OCI-LY1 (cell line): ENCODE data around the gene FLRT3.

Experiments used
- H2AFZ ChIP-seq: fragments of 200-600 bp; sonication (generic), shearing (Covaris generic); 2 replicates; pipeline ENCODE4 v1.6.0; 2014; ENCODE audit warnings: antibody characterized with exemption, mild to moderate bottlenecking, low read length
- H3F3A ChIP-seq: fragments of 200-600 bp; sonication (generic), shearing (Covaris generic); 2 replicates; pipeline ENCODE4 v1.6.0; 2014; ENCODE audit warnings: mild to moderate bottlenecking, antibody characterized with exemption, low read length, moderate library complexity; ENCODE audit not compliant: insufficient read depth
- H3K27ac ChIP-seq: fragments of 200-600 bp; sonication (generic); 2 replicates; pipeline ENCODE4 v1.5.1; 2014; ENCODE audit warnings: low read length, mixed run types, mild to moderate bottlenecking, low read depth; ENCODE audit not compliant: poor library complexity, severe bottlenecking
- H3K27me3 ChIP-seq: fragments of 200-600 bp; sonication (generic); 2 replicates; pipeline ENCODE4 v1.6.0; 2014; ENCODE audit warnings: antibody characterized with exemption, mild to moderate bottlenecking, low read length, moderate library complexity; ENCODE audit not compliant: insufficient read depth
- H3K36me3 ChIP-seq: fragments of 200-600 bp; sonication (generic); 2 replicates; pipeline ENCODE4 v1.6.1; 2014; ENCODE audit warnings: mild to moderate bottlenecking, antibody characterized with exemption, low read length, moderate library complexity, mixed read lengths; ENCODE audit not compliant: insufficient read depth
- H3K4me1 ChIP-seq: fragments of 200-600 bp; sonication (generic); 2 replicates; pipeline ENCODE4 v1.5.1; 2014; ENCODE audit warnings: mild to moderate bottlenecking, low read length, moderate library complexity; ENCODE audit not compliant: insufficient read depth, severe bottlenecking
- H3K4me2 ChIP-seq: fragments of 200-600 bp; sonication (generic), shearing (Covaris generic); 2 replicates; pipeline ENCODE4 v1.6.1; 2014; ENCODE audit warnings: low read length
- H3K4me3 ChIP-seq: fragments of 200-600 bp; sonication (generic); 2 replicates; pipeline ENCODE4 v1.5.1; 2014; ENCODE audit warnings: low read length, low read depth, mild to moderate bottlenecking, mixed read lengths; ENCODE audit not compliant: poor library complexity, severe bottlenecking
- H3K79me2 ChIP-seq: fragments of 200-600 bp; shearing (Covaris generic); 2 replicates; pipeline ENCODE4 v1.6.1; 2016; ENCODE audit warnings: mixed run types, low read length, mixed read lengths; ENCODE audit not compliant: insufficient read depth
- H3K9ac ChIP-seq: fragments of 200-600 bp; sonication (generic), shearing (Covaris generic); 2 replicates; pipeline ENCODE4 v1.6.1; 2014; ENCODE audit warnings: mild to moderate bottlenecking, low read length, mixed read lengths
- H3K9me2 ChIP-seq: fragments of 200-600 bp; sonication (generic), shearing (Covaris generic); 2 replicates; pipeline ENCODE4 v1.6.1; 2014; ENCODE audit warnings: low read depth, mild to moderate bottlenecking, low read length, mixed read lengths
- H3K9me3 ChIP-seq: fragments of 200-600 bp; shearing (Covaris generic); 2 replicates; pipeline ENCODE4 v1.6.1; 2014; ENCODE audit warnings: low read length, mixed read lengths
- H4K20me1 ChIP-seq: fragments of 200-600 bp; sonication (generic), shearing (Covaris generic); 2 replicates; pipeline ENCODE4 v1.6.0; 2016; ENCODE audit warnings: mild to moderate bottlenecking, low read length; ENCODE audit not compliant: insufficient read depth
- EZH2 ChIP-seq: fragments of 200-600 bp; sonication (generic), shearing (Covaris generic); IDR thresholded peaks from 2 replicates; pipeline ENCODE4 v1.8.0; 2017; ENCODE audit warnings: borderline replicate concordance, mixed run types, mild to moderate bottlenecking, antibody characterized with exemption, low read length, moderate library complexity, mixed read lengths
- TF ChIP-seq, protein P1 (sequence below): fragments of 200-600 bp; sonication (generic), shearing (Covaris generic); IDR thresholded peaks from 2 replicates; pipeline ENCODE4 v1.5.1; 2017; ENCODE audit warnings: mild to moderate bottlenecking, antibody characterized with exemption, low read length, moderate library complexity, mixed read lengths

Gene FLRT3

DNA sequence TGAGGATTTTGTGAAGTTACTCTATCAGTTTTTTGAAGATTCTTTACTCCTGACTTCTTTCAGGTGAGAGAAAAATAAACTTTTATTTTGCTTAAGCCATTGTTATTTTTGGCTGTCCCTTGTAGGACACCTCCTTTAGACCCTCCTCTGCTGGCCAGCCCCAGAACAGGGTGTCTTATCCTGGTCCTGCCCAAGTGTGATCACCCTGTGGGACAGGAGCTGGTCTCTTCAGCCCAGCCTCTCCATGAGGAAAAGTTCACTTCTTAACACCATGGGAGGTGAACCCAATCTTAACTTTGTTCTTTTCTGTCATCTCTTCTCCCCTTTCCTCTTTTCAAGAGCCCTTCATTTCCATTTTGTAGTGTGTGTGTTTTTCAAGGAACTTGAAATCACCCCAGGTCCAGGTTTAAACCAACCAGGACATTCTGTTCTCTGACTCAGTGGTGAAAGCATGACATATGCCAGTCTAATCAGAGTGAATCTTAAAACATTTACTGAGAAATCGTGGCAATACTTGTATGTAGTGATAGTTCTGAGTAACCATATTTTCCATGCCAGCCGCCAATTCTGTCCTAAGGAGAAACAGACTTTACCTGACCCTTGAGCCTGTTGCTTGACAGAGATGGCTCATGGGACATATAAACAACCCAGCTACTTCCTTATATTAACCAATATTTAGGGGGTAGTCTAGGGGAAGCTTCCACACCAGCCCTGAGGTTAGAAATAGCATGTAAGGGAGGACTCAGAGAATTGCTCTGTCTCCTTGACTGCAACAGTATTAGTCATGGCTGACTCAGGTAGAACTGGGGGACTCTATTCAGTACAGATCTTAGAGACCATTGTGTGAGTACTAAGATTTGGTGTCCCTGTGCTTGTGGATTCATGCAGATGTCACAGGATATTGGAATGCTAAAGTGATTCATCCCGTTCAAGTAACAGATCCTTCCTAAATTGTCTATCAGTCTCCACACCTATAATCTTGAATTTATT is 48.8 kb downstream of the FLRT3 start:
- no peak overlapping the region for H3K9ac ChIP-seq
- TF ChIP-seq, protein P1, sequence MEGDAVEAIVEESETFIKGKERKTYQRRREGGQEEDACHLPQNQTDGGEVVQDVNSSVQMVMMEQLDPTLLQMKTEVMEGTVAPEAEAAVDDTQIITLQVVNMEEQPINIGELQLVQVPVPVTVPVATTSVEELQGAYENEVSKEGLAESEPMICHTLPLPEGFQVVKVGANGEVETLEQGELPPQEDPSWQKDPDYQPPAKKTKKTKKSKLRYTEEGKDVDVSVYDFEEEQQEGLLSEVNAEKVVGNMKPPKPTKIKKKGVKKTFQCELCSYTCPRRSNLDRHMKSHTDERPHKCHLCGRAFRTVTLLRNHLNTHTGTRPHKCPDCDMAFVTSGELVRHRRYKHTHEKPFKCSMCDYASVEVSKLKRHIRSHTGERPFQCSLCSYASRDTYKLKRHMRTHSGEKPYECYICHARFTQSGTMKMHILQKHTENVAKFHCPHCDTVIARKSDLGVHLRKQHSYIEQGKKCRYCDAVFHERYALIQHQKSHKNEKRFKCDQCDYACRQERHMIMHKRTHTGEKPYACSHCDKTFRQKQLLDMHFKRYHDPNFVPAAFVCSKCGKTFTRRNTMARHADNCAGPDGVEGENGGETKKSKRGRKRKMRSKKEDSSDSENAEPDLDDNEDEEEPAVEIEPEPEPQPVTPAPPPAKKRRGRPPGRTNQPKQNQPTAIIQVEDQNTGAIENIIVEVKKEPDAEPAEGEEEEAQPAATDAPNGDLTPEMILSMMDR = no peak
- TF ChIP-seq EZH2 = no peak
- H4K20me1 ChIP-seq = no peaks in the 10 kb centered on the region
- H3K4me1 ChIP-seq = no peaks in the 10 kb centered on the region
- H2AFZ ChIP-seq = no peak overlapping the region
- H3K4me3 ChIP-seq = no peak overlapping the region
- no peaks in the 10 kb centered on the region for H3F3A ChIP-seq
- no peaks in the 10 kb centered on the region for H3K9me3 ChIP-seq
- no peaks in the 10 kb centered on the region for H3K27me3 ChIP-seq
- H3K9me2 ChIP-seq = no peaks in the 10 kb centered on the region
- H3K4me2 ChIP-seq = no peak overlapping the region
- no peaks in the 10 kb centered on the region for H3K79me2 ChIP-seq
- no peak overlapping the region for H3K27ac ChIP-seq
- no peaks in the 10 kb centered on the region for H3K36me3 ChIP-seq

DNA sequence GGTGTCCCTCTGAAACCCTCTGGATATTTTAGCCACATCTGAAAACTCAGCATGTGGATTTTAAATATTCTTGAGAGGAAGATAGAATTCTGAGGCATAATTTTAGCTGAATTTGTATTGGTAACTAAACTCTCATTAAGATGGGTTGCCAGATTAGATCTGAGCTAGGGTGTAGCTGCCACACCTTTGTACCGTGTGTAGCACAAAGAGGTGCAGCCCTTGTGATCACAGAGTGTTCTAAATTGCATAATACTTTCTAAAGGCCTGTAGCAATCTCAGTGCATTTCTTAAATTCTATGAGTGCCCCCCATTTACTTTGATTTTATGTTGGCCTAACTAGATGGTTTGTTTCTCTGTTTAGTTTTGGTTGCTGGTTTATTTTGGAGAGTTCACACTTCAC is 53.0 kb downstream of the FLRT3 start:
- Histone ChIP-seq H2AFZ (no peak overlapping the region), H3K4me3 (no peak overlapping the region), H3K4me2 (no peak overlapping the region), H3K27ac (no peak overlapping the region), H3K27me3 (no peaks in the 10 kb centered on the region), H3K36me3 (no peaks in the 10 kb centered on the region), H3K9me2 (no peaks in the 10 kb centered on the region), H3K9me3 (no peaks in the 10 kb centered on the region), H3K9ac (no peak overlapping the region), H3K79me2 (no peaks in the 10 kb centered on the region), H3K4me1 (no peaks in the 10 kb centered on the region), H4K20me1 (no peaks in the 10 kb centered on the region), H3F3A (no peaks in the 10 kb centered on the region)
- no peak for TF ChIP-seq EZH2
- TF ChIP-seq, protein P1 = no peak

DNA sequence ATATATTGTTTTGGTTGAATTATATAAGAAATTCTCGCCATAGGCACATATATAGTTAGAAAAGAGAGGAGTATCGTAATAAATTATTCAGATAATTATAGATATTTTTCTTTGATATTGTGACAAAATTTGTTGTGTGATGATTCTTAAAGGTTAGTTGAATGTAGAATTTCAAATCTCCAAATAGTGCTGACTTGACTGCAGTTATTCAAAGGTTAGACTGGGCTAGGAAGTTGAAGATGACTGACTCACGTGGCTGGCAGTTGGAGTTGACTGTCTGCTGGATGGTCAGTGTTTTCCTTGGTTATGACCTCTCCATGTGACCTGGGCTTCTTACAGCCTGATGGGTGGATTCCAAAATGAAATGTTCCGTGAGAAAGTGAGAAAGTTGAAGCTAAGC is 55.3 kb downstream of the FLRT3 start:
- no peaks in the 10 kb centered on the region for H3K4me1 ChIP-seq
- no peak overlapping the region for H3K27ac ChIP-seq
- H3K9ac ChIP-seq = no peak overlapping the region
- H2AFZ ChIP-seq = no peak overlapping the region
- H3K36me3 ChIP-seq = no peaks in the 10 kb centered on the region
- no peaks in the 10 kb centered on the region for H4K20me1 ChIP-seq
- H3K9me2 ChIP-seq = no peaks in the 10 kb centered on the region
- no peak overlapping the region for H3K4me3 ChIP-seq
- no peak for TF ChIP-seq EZH2
- TF ChIP-seq, protein P1 = no peak
- H3F3A ChIP-seq = no peaks in the 10 kb centered on the region
- no peaks in the 10 kb centered on the region for H3K79me2 ChIP-seq
- H3K9me3 ChIP-seq = no peaks in the 10 kb centered on the region
- no peak overlapping the region for H3K4me2 ChIP-seq
- H3K27me3 ChIP-seq = no peaks in the 10 kb centered on the region
